ENCODE results near the gene KCNH5.

The KCNH5 gene

GRCh38 chr14:62905566-62905965 lies 139.7 kb downstream of the KCNH5 start:
- Histone ChIP-seq H3K9me3 (no peaks in the 10 kb centered on the region), H3K4me1 (no peaks in the 10 kb centered on the region; the same call in none of the 2 replicates), H3K27me3 (no peaks in the 10 kb centered on the region), H3K4me3 (ENCODE audit: low read depth, low read length) (no peak overlapping the region), H3K36me3 (no peaks in the 10 kb centered on the region; the same call in 1 of the 2 replicates)
- DNase-seq = no peak
- TF ChIP-seq, protein P1, sequence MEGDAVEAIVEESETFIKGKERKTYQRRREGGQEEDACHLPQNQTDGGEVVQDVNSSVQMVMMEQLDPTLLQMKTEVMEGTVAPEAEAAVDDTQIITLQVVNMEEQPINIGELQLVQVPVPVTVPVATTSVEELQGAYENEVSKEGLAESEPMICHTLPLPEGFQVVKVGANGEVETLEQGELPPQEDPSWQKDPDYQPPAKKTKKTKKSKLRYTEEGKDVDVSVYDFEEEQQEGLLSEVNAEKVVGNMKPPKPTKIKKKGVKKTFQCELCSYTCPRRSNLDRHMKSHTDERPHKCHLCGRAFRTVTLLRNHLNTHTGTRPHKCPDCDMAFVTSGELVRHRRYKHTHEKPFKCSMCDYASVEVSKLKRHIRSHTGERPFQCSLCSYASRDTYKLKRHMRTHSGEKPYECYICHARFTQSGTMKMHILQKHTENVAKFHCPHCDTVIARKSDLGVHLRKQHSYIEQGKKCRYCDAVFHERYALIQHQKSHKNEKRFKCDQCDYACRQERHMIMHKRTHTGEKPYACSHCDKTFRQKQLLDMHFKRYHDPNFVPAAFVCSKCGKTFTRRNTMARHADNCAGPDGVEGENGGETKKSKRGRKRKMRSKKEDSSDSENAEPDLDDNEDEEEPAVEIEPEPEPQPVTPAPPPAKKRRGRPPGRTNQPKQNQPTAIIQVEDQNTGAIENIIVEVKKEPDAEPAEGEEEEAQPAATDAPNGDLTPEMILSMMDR (IDR thresholded peaks at IDR 0.05; ENCODE audit: low read depth, low read length) = no peak

GRCh38 chr14:62897771-62898170 lies 147.5 kb downstream of the KCNH5 start:
- no peaks in the 10 kb centered on the region for H3K27me3 ChIP-seq
- peaks cover 17% of the 10 kb centered on the region for H3K4me1 ChIP-seq
- no peaks in the 10 kb centered on the region for H3K9me3 ChIP-seq
- TF ChIP-seq, protein P1 (IDR thresholded peaks at IDR 0.05; ENCODE audit: low read depth, low read length) = no peak
- no peak for DNase-seq
- H3K36me3 ChIP-seq = no peaks in the 10 kb centered on the region; the same call in 1 of the 2 replicates
- H3K4me3 ChIP-seq (ENCODE audit: low read depth, low read length) = no peak overlapping the region

DNA sequence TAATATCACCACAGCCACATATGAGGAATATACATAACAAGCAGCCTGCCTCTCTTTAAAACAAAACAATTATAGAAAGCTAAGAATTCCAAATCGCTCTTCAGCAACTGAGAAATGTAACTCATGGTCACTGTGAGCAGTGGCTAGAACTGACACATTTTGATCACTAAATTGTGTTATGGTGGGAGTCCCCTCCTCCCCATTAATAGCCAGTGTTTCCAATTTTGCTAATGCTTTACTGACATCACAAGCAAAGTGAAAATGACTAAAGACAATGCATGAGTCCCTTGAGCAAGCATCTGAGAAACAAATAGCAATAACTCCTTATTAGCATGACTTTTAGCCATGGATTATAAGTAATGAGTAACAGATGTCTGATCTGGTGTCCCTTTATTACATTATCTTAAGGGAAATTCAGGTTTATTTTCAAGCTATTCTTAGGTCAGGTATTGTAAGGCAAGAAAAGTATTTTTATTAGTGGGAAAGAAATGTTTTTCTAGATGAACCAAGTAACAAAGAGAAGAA lies 148.3 kb downstream of the KCNH5 start:
- H3K9me3 ChIP-seq = no peaks in the 10 kb centered on the region
- H3K27me3 ChIP-seq = no peaks in the 10 kb centered on the region
- H3K4me3 ChIP-seq (ENCODE audit: low read depth, low read length) = no peak overlapping the region; the same call in 1 of the 2 replicates
- TF ChIP-seq, protein P1 (IDR thresholded peaks at IDR 0.05; ENCODE audit: low read depth, low read length) = no peak
- H3K36me3 ChIP-seq = no peaks in the 10 kb centered on the region; the same call in 1 of the 2 replicates
- DNase-seq = peak; percentile 18
- peaks cover 17% of the 10 kb centered on the region for H3K4me1 ChIP-seq

DNA sequence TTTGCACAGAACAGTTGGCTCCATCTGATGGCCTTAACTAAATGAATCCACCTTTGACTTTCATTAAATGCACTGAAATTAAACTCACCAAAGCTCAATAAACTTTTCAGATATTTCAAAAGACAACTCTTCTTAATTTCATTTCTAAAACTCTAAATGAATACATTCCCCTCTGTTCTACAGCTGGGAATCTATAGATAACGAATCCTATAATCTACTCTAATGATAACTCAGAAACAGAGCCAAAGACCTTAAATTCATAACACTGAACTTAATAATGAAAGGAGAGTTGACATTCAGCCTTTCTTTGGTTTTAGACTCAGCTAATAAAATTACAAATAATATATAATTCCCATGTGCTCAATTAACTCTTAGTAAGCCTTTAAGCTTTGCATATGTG lies 150.5 kb downstream of the KCNH5 start:
- no peaks in the 10 kb centered on the region for H3K9me3 ChIP-seq
- DNase-seq = no peak
- TF ChIP-seq, protein P1 (IDR thresholded peaks at IDR 0.05; ENCODE audit: low read depth, low read length) = no peak
- H3K27me3 ChIP-seq = no peaks in the 10 kb centered on the region
- no peaks in the 10 kb centered on the region for H3K36me3 ChIP-seq
- H3K4me1 ChIP-seq = peaks cover 17% of the 10 kb centered on the region
- H3K4me3 ChIP-seq (ENCODE audit: low read depth, low read length) = no peak overlapping the region

DNA sequence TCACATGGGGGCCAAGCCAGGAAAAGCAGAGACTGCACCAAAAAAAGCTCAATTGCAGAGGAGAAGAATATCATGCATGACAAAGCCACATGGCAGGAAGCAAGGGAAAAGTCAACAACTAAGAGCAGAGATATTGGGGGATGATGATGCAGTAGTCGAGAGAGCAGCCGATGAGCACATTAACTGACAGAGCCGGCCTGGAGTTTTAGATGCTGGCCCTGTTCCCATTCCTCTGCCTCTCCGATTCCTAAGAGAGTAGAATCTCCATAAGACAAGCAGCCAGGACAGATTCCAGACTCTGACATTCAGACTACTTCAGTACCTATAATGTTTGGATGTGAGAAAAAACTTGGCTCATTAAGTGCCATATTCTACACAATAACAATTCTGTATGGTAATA lies 155.9 kb downstream of the KCNH5 start:
- peaks cover 21% of the 10 kb centered on the region for H3K4me1 ChIP-seq
- no peaks in the 10 kb centered on the region for H3K27me3 ChIP-seq
- DNase-seq = peak; percentile 65
- no peaks in the 10 kb centered on the region for H3K36me3 ChIP-seq
- H3K9me3 ChIP-seq = no peaks in the 10 kb centered on the region
- no peak overlapping the region for H3K4me3 ChIP-seq (ENCODE audit: low read depth, low read length)
- TF ChIP-seq, protein P1 (IDR thresholded peaks at IDR 0.05; ENCODE audit: low read depth, low read length) = no peak

DNA sequence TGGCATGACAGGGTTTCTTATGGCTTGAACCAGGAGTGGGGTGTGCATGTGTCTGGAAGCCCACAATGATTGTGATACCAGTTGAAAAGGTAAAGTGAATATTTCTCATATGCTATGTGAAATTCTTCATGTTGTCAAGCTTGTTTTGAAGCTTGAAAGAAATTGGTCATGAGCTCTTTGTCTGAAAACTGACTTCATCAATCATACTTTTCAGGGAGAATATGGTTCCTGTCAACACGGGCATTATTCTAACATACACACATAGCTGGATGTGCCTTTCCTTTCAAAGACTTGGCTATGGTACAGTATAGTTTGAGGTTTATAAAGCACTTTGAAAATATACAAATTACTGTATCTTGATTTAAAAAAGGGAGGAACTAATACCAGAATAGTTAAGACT lies 158.8 kb downstream of the KCNH5 start:
- Histone ChIP-seq H3K27me3 (no peaks in the 10 kb centered on the region), H3K36me3 (no peaks in the 10 kb centered on the region), H3K9me3 (no peaks in the 10 kb centered on the region), H3K4me3 (ENCODE audit: low read depth, low read length) (no peak overlapping the region), H3K4me1 (peaks cover 25% of the 10 kb centered on the region)
- no peak for DNase-seq
- TF ChIP-seq, protein P1 (IDR thresholded peaks at IDR 0.05; ENCODE audit: low read depth, low read length) = no peak

All from BE2C (cell line).